ENCODE data around the gene ESRRA. TPM values are rescaled to one million over a fixed set of nuclear protein-coding genes. Genes with fewer than 3 reads are reported as not detected.

The ESRRA gene
- total and polyA plus RNA-seq, 9 of the 15 experiments (the other 6 are each of a cell fraction or from before 2014, with no cell fraction given), result 0.27 to 89.7 (median 23.7) TPM

- TF ChIP-seq ZZZ3 (IDR thresholded peaks at IDR 0.05), result no peak
- no peak for TF ChIP-seq THRB (CRISPR knock-in tag; conservative IDR thresholded peaks at IDR 0.05)
- TF ChIP-seq ETS1 (conservative IDR thresholded peaks at IDR 0.05; ENCODE audit: control insufficient read depth, low read depth, low read length), result peak; percentile 42; the same call in 1 of the 2 replicates
- TF ChIP-seq SRF (CRISPR knock-in tag; IDR thresholded peaks at IDR 0.05), result peak in 1 of 2 experiments; percentile 33; a peak in 1 of 4 replicates
- TF ChIP-seq HNRNPK (IDR thresholded peaks at IDR 0.05; ENCODE audit: low read depth, low read length, poor library complexity, severe bottlenecking), result peak; percentile 72
- peak; percentile 50 for TF ChIP-seq ATF7 (IDR thresholded peaks at IDR 0.05)
- no peak for TF ChIP-seq RFX5 (IDR thresholded peaks at IDR 0.05; ENCODE audit: low read depth, low read length)
- TF ChIP-seq ZNF561 (CRISPR knock-in tag; conservative IDR thresholded peaks at IDR 0.05), result no peak
- TF ChIP-seq HCFC1 (IDR thresholded peaks at IDR 0.05; ENCODE audit: low read depth, low read length), result 0 out of 2 replicates have a peak, but pooled peaks have one; percentile 7
- peak; percentile 98 for TF ChIP-seq NRF1 (conservative IDR thresholded peaks at IDR 0.05 in 1 of 2, IDR thresholded peaks at IDR 0.05 in 1 of 2)
- TF ChIP-seq RCOR1 (IDR thresholded peaks at IDR 0.05; ENCODE audit: borderline replicate concordance in 1 of 2, low read depth in 2 of 2, low read length in 2 of 2), result no peak
- TF ChIP-seq NR2C2 (CRISPR knock-in tag; IDR thresholded peaks at IDR 0.05), result no peak
- no peak for TF ChIP-seq NR2C2 (tag; IDR thresholded peaks at IDR 0.05)
- peak; percentile 34; the same call in 1 of the 2 replicates for TF ChIP-seq MBD2 (IDR thresholded peaks at IDR 0.05; ENCODE audit: borderline replicate concordance, low read depth)
- TF ChIP-seq CTCFL (IDR thresholded peaks at IDR 0.05; ENCODE audit: borderline replicate concordance, insufficient read depth, low read depth, low read length, poor library complexity, severe bottlenecking), result no peak
- TF ChIP-seq MXI1 (IDR thresholded peaks at IDR 0.05; ENCODE audit: low read depth, low read length), result no peak
- peak in 1 of 3 experiments; percentile 42 for TF ChIP-seq YY1 (IDR thresholded peaks at IDR 0.05; ENCODE audit: borderline replicate concordance in 1 of 3, control insufficient read depth in 1 of 3, extremely low read depth in 1 of 3, insufficient read depth in 3 of 3, insufficient read length in 1 of 3, insufficient replicate concordance in 2 of 3, low read depth in 1 of 3, low read length in 2 of 3)
- 0 out of 2 replicates have a peak, but pooled peaks have one; percentile 13 for TF ChIP-seq SIN3B (IDR thresholded peaks at IDR 0.05; ENCODE audit: low read depth)
Observed at GRCh38 chr11:64305075-64305690, at the start of gene ESRRA (continued).
